CD4-positive, alpha-beta T cell (primary cell): Measurements from ENCODE around the gene SERPINF2. TPM values are rescaled to one million over a fixed set of nuclear protein-coding genes. Genes with fewer than 3 reads are reported as not detected.

Experiments used
- ATAC-seq: fragments of 200-7000 bp; cut with Tn5 transposase; one replicate; pipeline ENCODE4 v1.10.0; 2022; ENCODE audit warnings: mild to moderate bottlenecking; ENCODE audit not compliant: poor library complexity
- CTCF ChIA-PET: fragments of 350-600 bp; sonication (Branson Sonifier 250); formaldehyde crosslinking; loops from one replicate; lab custom pipeline; 2021; ENCODE audit warnings: antibody characterized with exemption, inconsistent platforms; lab: Charles Lee
- POLR2A ChIA-PET: fragments of 350-600 bp; sonication (Branson Sonifier 250); formaldehyde crosslinking; loops from one replicate; lab custom pipeline; 2021; ENCODE audit warnings: antibody characterized with exemption, inconsistent platforms; lab: Charles Lee
- DNase-seq, 14 experiments: peaks; one replicate each; pipeline ENCODE4 v3.0.0-alpha.2; 2013 to 2020; ENCODE audit warnings: mixed read lengths in 2 of 14
- H3K27ac ChIP-seq, 2 donors: one replicate each; pipeline versions ENCODE4 v1.5.1 to v1.7.0; 2013; ENCODE audit warnings: low read length in 2 of 2, low read depth in 1 of 2, mild to moderate bottlenecking in 1 of 2
- H3K27me3 ChIP-seq, 2 experiments: 1 replicate in 1 of 2; 2 replicates in 1 of 2; pipeline versions ENCODE4 v1.6.1 to v1.7.0; 2013; ENCODE audit warnings: low read length in 2 of 2, control low read depth in 1 of 2, mild to moderate bottlenecking in 1 of 2, moderate library complexity in 1 of 2; ENCODE audit not compliant: insufficient read depth in 2 of 2, control insufficient read depth in 1 of 2
- H3K36me3 ChIP-seq: one replicate; pipeline ENCODE4 v1.6.1; 2013; ENCODE audit warnings: low read length, control low read depth; ENCODE audit not compliant: insufficient read depth
- H3K4me1 ChIP-seq: one replicate; pipeline ENCODE4 v1.6.1; 2013; ENCODE audit warnings: low read length, control low read depth; ENCODE audit not compliant: insufficient read depth
- H3K4me3 ChIP-seq: one replicate; pipeline ENCODE4 v1.5.1; 2013; ENCODE audit warnings: mild to moderate bottlenecking, low read length, moderate library complexity
- H3K9me3 ChIP-seq, 2 experiments: 1 replicate in 1 of 2; 2 replicates in 1 of 2; pipeline versions ENCODE4 v1.6.1 to v1.7.0; 2013; ENCODE audit warnings: low read length in 2 of 2, mild to moderate bottlenecking in 2 of 2, control low read depth in 1 of 2, moderate library complexity in 1 of 2; ENCODE audit not compliant: control insufficient read depth in 1 of 2, insufficient read depth in 1 of 2
- H3K27ac Mint-ChIP-seq: one replicate; pipeline ENCODE4 v1.8.0; 2020; ENCODE audit warnings: mixed read lengths
- H3K27me3 Mint-ChIP-seq: one replicate; pipeline ENCODE4 v1.8.0; 2021; ENCODE audit warnings: mixed read lengths
- H3K36me3 Mint-ChIP-seq: one replicate; pipeline ENCODE4 v1.8.0; 2021; ENCODE audit warnings: low read depth, mixed read lengths
- H3K4me1 Mint-ChIP-seq: one replicate; pipeline ENCODE4 v1.8.0; 2021; ENCODE audit warnings: low read depth, mixed read lengths
- H3K4me3 Mint-ChIP-seq: one replicate; pipeline ENCODE4 v1.8.0; 2020; ENCODE audit warnings: mild to moderate bottlenecking, mixed read lengths
- H3K9me3 Mint-ChIP-seq: one replicate; pipeline ENCODE4 v1.8.0; 2020; ENCODE audit warnings: mixed read lengths
- CTCF ChIP-seq: fragments of 200-600 bp; IDR thresholded peaks from one replicate; pipeline ENCODE4 v1.8.0; 2022; ENCODE audit warnings: antibody characterized with exemption, mild to moderate bottlenecking
- intact Hi-C, 2 experiments: fragments of 100-400 bp; cut with DNase I in 1 of 2; cut with micrococcal nuclease in 1 of 2; formaldehyde crosslinking; loops; one replicate each; pipeline versions ENCODE4 v1.15.1 to v1.9.0; 2023 to 2025; cut with DNase I, micrococcal nuclease
- total RNA-seq, 174 experiments: library from RNA in 2 of 174; stranded (reverse) in 2 of 174; gene quantifications; one replicate each; pipeline ENCODE4 v1.2.3 and lab custom pipeline; 2021 to 2026

Gene SERPINF2
- total RNA-seq, 2 experiments from 2014 or later: 0.49 to 0.59 TPM

- H3K36me3 ChIP-seq: peaks cover 31% of the 10 kb centered on the region
- POLR2A ChIA-PET: no interaction called here
- H3K4me1 Mint-ChIP-seq: no peaks in the 10 kb centered on the region
- no peaks in the 10 kb centered on the region for H3K4me1 ChIP-seq
- intact Hi-C loops: no loop called here
- H3K4me3 ChIP-seq: no peak overlapping the region
- TF ChIP-seq CTCF: no peak
- H3K27ac ChIP-seq: no peak overlapping the region
- DNase-seq (no peak), ATAC-seq (no peak)
- peaks cover 32% of the 10 kb centered on the region for H3K36me3 Mint-ChIP-seq
- H3K27ac Mint-ChIP-seq: no peak overlapping the region
- H3K9me3 Mint-ChIP-seq: no peaks in the 10 kb centered on the region
- H3K9me3 ChIP-seq: no peaks in the 10 kb centered on the region
- no peaks in the 10 kb centered on the region for H3K27me3 ChIP-seq
- no peak overlapping the region for H3K4me3 Mint-ChIP-seq
- CTCF ChIA-PET: no interaction called here
- no peaks in the 10 kb centered on the region for H3K27me3 Mint-ChIP-seq
These were observed 34.2 kb downstream of the SERPINF2 start for GRCh38 chr17:1776857-1777256.

GRCh38 chr17:1779571-1780131 lies 37.0 kb downstream of the SERPINF2 start:
- no peak for TF ChIP-seq CTCF
- ATAC-seq (no peak), DNase-seq (no peak)
- H3K36me3 ChIP-seq: peaks cover 56% of the 10 kb centered on the region
- peaks cover 10% of the 10 kb centered on the region for H3K4me1 ChIP-seq
- no peak overlapping the region for H3K4me3 ChIP-seq
- intact Hi-C loops: loop anchor here in 1 of 2 experiments (5.0 kb wide), 1 partner anchor 57 kb away; the partner anchor contains the start of gene WDR81
- H3K27ac ChIP-seq: no peak overlapping the region
- Mint-ChIP-seq H3K27ac (no peak overlapping the region), H3K4me1 (peaks cover 10% of the 10 kb centered on the region), H3K36me3 (peaks cover 59% of the 10 kb centered on the region), H3K9me3 (no peaks in the 10 kb centered on the region), H3K27me3 (no peaks in the 10 kb centered on the region), H3K4me3 (no peak overlapping the region)
- H3K9me3 ChIP-seq: no peaks in the 10 kb centered on the region
- CTCF ChIA-PET: no interaction called here
- H3K27me3 ChIP-seq: no peaks in the 10 kb centered on the region
- POLR2A ChIA-PET: no interaction called here

GRCh38 chr17:1782171-1782567 lies 39.5 kb downstream of the SERPINF2 start:
- H3K27me3 ChIP-seq: no peaks in the 10 kb centered on the region
- POLR2A ChIA-PET: interaction anchor here (3.5 kb wide), 1 partner anchor 19 kb away, joined by 33 read pairs; the partner anchor contains the start of gene SERPINF1
- no peaks in the 10 kb centered on the region for H3K9me3 ChIP-seq
- CTCF ChIA-PET: no interaction called here
- H3K36me3 ChIP-seq: peaks cover 61% of the 10 kb centered on the region
- no peak overlapping the region for H3K27ac Mint-ChIP-seq
- H3K4me3 Mint-ChIP-seq: no peak overlapping the region
- H3K27ac ChIP-seq: no peak overlapping the region
- intact Hi-C loops: loop anchor here in 1 of 2 experiments (5.0 kb wide), 1 partner anchor 60 kb away; the partner anchor contains the start of gene WDR81
- peaks cover 10% of the 10 kb centered on the region for H3K4me1 ChIP-seq
- no peak overlapping the region for H3K4me3 ChIP-seq
- DNase-seq (no peak), ATAC-seq (no peak)
- H3K4me1 Mint-ChIP-seq: peaks cover 10% of the 10 kb centered on the region
- peaks cover 75% of the 10 kb centered on the region for H3K36me3 Mint-ChIP-seq
- no peak for TF ChIP-seq CTCF
- H3K27me3 Mint-ChIP-seq: no peaks in the 10 kb centered on the region
- no peaks in the 10 kb centered on the region for H3K9me3 Mint-ChIP-seq
